H1 (cell line): Measurements from ENCODE around the gene CTNNA3. TPM values are rescaled to one million over a fixed set of nuclear protein-coding genes. Genes with fewer than 3 reads are reported as not detected.

ENCODE experiments used
- CTCF ChIA-PET: fragments of 300-600 bp; sonication (Branson Sonifier 250); formaldehyde crosslinking; loops from one replicate; lab custom pipeline; 2021; ENCODE audit not compliant: partially characterized antibody; lab: Charles Lee
- POLR2A ChIA-PET: fragments of 300-600 bp; sonication (Branson Sonifier 250); formaldehyde crosslinking; loops from one replicate; lab custom pipeline; 2021; ENCODE audit warnings: inconsistent platforms; ENCODE audit not compliant: partially characterized antibody; lab: Charles Lee
- DNase-seq, 2 experiments: peaks; one replicate each; pipeline versions ENCODE4 v3.0.0 to v3.0.0-alpha.2; 2010 to 2022; ENCODE audit warnings: low spot score in 2 of 2, low read depth in 1 of 2, mixed read lengths in 1 of 2
- FAIRE-seq: peaks from 2 replicates; lab custom pipeline; 2011; peaks lifted over from hg19 to GRCh38; lab: Jason Lieb, UNC
- H2AFZ ChIP-seq: 2 replicates; pipeline ENCODE4 v1.8.1; 2012; ENCODE audit warnings: low read length, inconsistent platforms
- H2AK5ac ChIP-seq: 2 replicates; pipeline ENCODE4 v1.6.1; 2013; ENCODE audit warnings: low read depth, low read length
- H2BK120ac ChIP-seq: replicated peaks from 2 replicates; pipeline ENCODE3; 2013; ENCODE audit warnings: low read depth, low read length, inconsistent platforms
- H2BK12ac ChIP-seq: 2 replicates; pipeline ENCODE4 v1.6.1; 2013; ENCODE audit warnings: low read depth, low read length
- H2BK15ac ChIP-seq: 2 replicates; pipeline ENCODE4 v1.6.1; 2013; ENCODE audit warnings: low read length
- H2BK20ac ChIP-seq: 2 replicates; pipeline ENCODE4 v1.6.1; 2013; ENCODE audit warnings: low read length
- H2BK5ac ChIP-seq: 2 replicates; pipeline ENCODE4 v1.6.1; 2013; ENCODE audit warnings: low read depth, low read length
- H3K14ac ChIP-seq: 2 replicates; pipeline ENCODE4 v1.6.1; 2013; ENCODE audit warnings: inconsistent platforms; ENCODE audit not compliant: insufficient read length
- H3K18ac ChIP-seq: 2 replicates; pipeline ENCODE4 v1.6.1; 2013; ENCODE audit warnings: low read length; ENCODE audit errors: extremely low read depth
- H3K23ac ChIP-seq: 2 replicates; pipeline ENCODE4 v1.6.1; 2013; ENCODE audit warnings: inconsistent platforms; ENCODE audit not compliant: insufficient read length
- H3K23me2 ChIP-seq: 2 replicates; pipeline ENCODE4 v1.6.1; 2013; ENCODE audit warnings: low read depth, low read length
- H3K27ac ChIP-seq: 2 replicates; pipeline ENCODE4 v1.6.1; 2011; ENCODE audit warnings: low read depth, low read length, inconsistent platforms
- H3K27me3 ChIP-seq, 4 experiments: replicated peaks in 1 of 4; 1 replicate in 1 of 4; 2 replicates in 3 of 4; pipeline versions ENCODE4 v1.6.1 to v1.8.1; 2011 to 2013; ENCODE audit warnings: low read length in 3 of 4, mild to moderate bottlenecking in 3 of 4, inconsistent platforms in 2 of 4, mixed read lengths in 2 of 4, moderate library complexity in 1 of 4; ENCODE audit not compliant: control insufficient read depth in 3 of 4, insufficient read depth in 3 of 4; ENCODE audit errors: extremely low read depth in 1 of 4
- H3K36me3 ChIP-seq, 4 experiments: 2 replicates each; pipeline versions ENCODE4 v1.6.1 to v1.8.1; 2011 to 2013; ENCODE audit warnings: mild to moderate bottlenecking in 4 of 4, low read length in 3 of 4, moderate library complexity in 2 of 4, control low read depth in 1 of 4, inconsistent platforms in 1 of 4; ENCODE audit not compliant: insufficient read depth in 4 of 4, control insufficient read depth in 2 of 4
- H3K4ac ChIP-seq: replicated peaks from 2 replicates; pipeline ENCODE3; 2013; ENCODE audit warnings: low read length, low read depth, mixed read lengths, inconsistent platforms; ENCODE audit not compliant: insufficient read length
- H3K4me1 ChIP-seq, 4 experiments: replicated peaks in 1 of 4; 1 replicate in 1 of 4; 2 replicates in 3 of 4; pipeline versions ENCODE4 v1.6.1 to v1.8.1; 2011 to 2013; ENCODE audit warnings: low read length in 3 of 4, inconsistent platforms in 2 of 4, mixed read lengths in 1 of 4; ENCODE audit not compliant: insufficient read depth in 4 of 4, control insufficient read depth in 3 of 4
- H3K4me2 ChIP-seq, 2 experiments: 2 replicates each; pipeline versions ENCODE4 v1.6.1 to v1.8.1; 2011 to 2013; ENCODE audit warnings: low read depth in 2 of 2, low read length in 2 of 2, control low read depth in 1 of 2, inconsistent platforms in 1 of 2, mild to moderate bottlenecking in 1 of 2; ENCODE audit not compliant: insufficient read depth in 1 of 2
- H3K4me3 ChIP-seq, 4 experiments: fragments of 200-600, 300-600 bp in 1 of 4; sonication (generic), shearing (Covaris generic), sonication (Bioruptor Twin) in 1 of 4; 2 replicates each; pipeline versions ENCODE4 v1.5.1 to v1.8.1; 2011 to 2016; ENCODE audit warnings: low read length in 4 of 4, low read depth in 3 of 4, control low read depth in 2 of 4, inconsistent platforms in 2 of 4, mild to moderate bottlenecking in 2 of 4, mixed read lengths in 1 of 4, moderate library complexity in 1 of 4; ENCODE audit not compliant: insufficient read depth in 2 of 4; ENCODE audit errors: extremely low read depth in 1 of 4
- H3K56ac ChIP-seq: replicated peaks from 2 replicates; pipeline ENCODE3; 2013; ENCODE audit warnings: low read depth, mild to moderate bottlenecking, mixed read lengths, low read length, inconsistent platforms; ENCODE audit not compliant: insufficient read length
- H3K79me1 ChIP-seq: 2 replicates; pipeline ENCODE4 v1.6.1; 2013; ENCODE audit warnings: low read depth, low read length, control low read depth
- H3K79me2 ChIP-seq, 2 experiments: 2 replicates each; pipeline versions ENCODE4 v1.6.1 to v1.8.1; 2012 to 2013; ENCODE audit warnings: low read length in 2 of 2, mild to moderate bottlenecking in 2 of 2, inconsistent platforms in 1 of 2; ENCODE audit not compliant: insufficient read depth in 2 of 2, control insufficient read depth in 1 of 2
- H3K9ac ChIP-seq, 4 experiments: replicated peaks in 1 of 4; 1 replicate in 1 of 4; 2 replicates in 3 of 4; pipeline versions ENCODE4 v1.6.1 to v1.8.1; 2011 to 2013; ENCODE audit warnings: low read depth in 3 of 4, low read length in 3 of 4, control low read depth in 2 of 4, mild to moderate bottlenecking in 2 of 4, moderate library complexity in 2 of 4, inconsistent platforms in 1 of 4; ENCODE audit errors: extremely low read depth in 1 of 4
- H3K9me3 ChIP-seq, 2 experiments: 2 replicates each; pipeline versions ENCODE4 v1.6.1 to v1.8.1; 2012 to 2013; ENCODE audit warnings: mild to moderate bottlenecking in 2 of 2, moderate library complexity in 2 of 2, control low read depth in 1 of 2, inconsistent platforms in 1 of 2, low read depth in 1 of 2, low read length in 1 of 2, mixed read lengths in 1 of 2; ENCODE audit not compliant: insufficient read depth in 2 of 2
- H4K20me1 ChIP-seq, 2 experiments: replicated peaks in 1 of 2; 2 replicates each; pipeline versions ENCODE3 to v1.8.1; 2011 to 2013; ENCODE audit warnings: inconsistent platforms in 2 of 2, low read length in 2 of 2, mild to moderate bottlenecking in 1 of 2; ENCODE audit not compliant: insufficient read depth in 2 of 2, control insufficient read depth in 1 of 2
- H4K5ac ChIP-seq: 2 replicates; pipeline ENCODE4 v1.6.1; 2013; ENCODE audit warnings: low read length, low read depth, mixed read lengths, inconsistent platforms; ENCODE audit not compliant: insufficient read length
- H4K8ac ChIP-seq: 2 replicates; pipeline ENCODE4 v1.8.0; 2013; ENCODE audit warnings: mild to moderate bottlenecking, moderate library complexity, low read length, inconsistent platforms; ENCODE audit not compliant: insufficient read depth; ENCODE audit errors: extremely low read depth
- H4K91ac ChIP-seq: replicated peaks from 2 replicates; pipeline ENCODE3; 2013; ENCODE audit warnings: low read length, mixed read lengths, inconsistent platforms; ENCODE audit not compliant: insufficient read length
- BACH1 ChIP-seq: IDR thresholded peaks from 2 replicates; pipeline ENCODE4 v1.6.1; 2012; ENCODE audit warnings: low read length, improper control_type of control experiment
- MAFK ChIP-seq: IDR thresholded peaks from 2 replicates; pipeline ENCODE4 v1.6.1; 2012; ENCODE audit warnings: low read depth, mild to moderate bottlenecking, improper control_type of control experiment, low read length
- POLR2A ChIP-seq, 2 experiments: IDR thresholded peaks; 1 replicate in 1 of 2; 2 replicates in 1 of 2; pipeline ENCODE4 v1.6.1; 2011; ENCODE audit warnings: low read depth in 2 of 2, low read length in 2 of 2, mild to moderate bottlenecking in 2 of 2; ENCODE audit errors: control extremely low read depth in 1 of 2
- SP1 ChIP-seq: IDR thresholded peaks from 2 replicates; pipeline ENCODE4 v1.6.1; 2011; ENCODE audit warnings: low read depth, low read length
- SUZ12 ChIP-seq: fragments of 200-600 bp; sonication (generic); IDR thresholded peaks from 2 replicates; pipeline ENCODE4 v1.6.1; 2012; ENCODE audit warnings: mild to moderate bottlenecking, inconsistent platforms, low read length, moderate library complexity, mixed read lengths
- TBP ChIP-seq: IDR thresholded peaks from 2 replicates; pipeline ENCODE4 v1.6.1; 2011; ENCODE audit warnings: low read depth, low read length, improper control_type of control experiment
- WGBS, 2 experiments: shearing (Covaris generic) in 1 of 2; methylation state at CpG; one replicate each; pipeline versions ENCODE4 v1.1.6 to v1.1.7; 2013 to 2015; ENCODE audit warnings: low lambda C conversion rate in 2 of 2, mixed read lengths in 2 of 2, inconsistent platforms in 1 of 2, low coverage in 1 of 2, missing lambda C conversion rate in 1 of 2; ENCODE audit not compliant: insufficient replicate concordance in 2 of 2, insufficient coverage in 1 of 2, insufficient read length in 1 of 2; ENCODE audit errors: extremely low coverage in 1 of 2, missing lambda C conversion rate in 1 of 2; 5-methylcytosine and 5-hydroxymethylcytosine counted together
- polyA plus RNA-seq, 7 experiments: library from polyadenylated mRNA; depleted of rRNA in 3 of 7; stranded (reverse) in 5 of 7; unstranded in 2 of 7; fragments of >200 nt in 5 of 7; fragments of 200-250 nt in 2 of 7; gene quantifications; 1 replicate in 5 of 7; 2 replicates in 1 of 7; 4 replicates in 1 of 7; pipeline versions ENCODE4 v1.2.1 to v1.2.3, GENCODE V29; 2011 to 2013; ENCODE audit warnings: missing spikeins in 2 of 7, mixed read lengths in 2 of 7
- total RNA-seq: library from RNA; stranded (reverse); fragmentation: NEBNext Ultra II Directional; extraction: Animal tissue kit (Norgen Biotek cat#: 25700); gene quantifications from 2 replicates; pipeline ENCODE4 v1.2.1, GENCODE V29; 2021
- TF ChIP-seq, protein P1 (sequence below): IDR thresholded peaks from 2 replicates; pipeline ENCODE4 v1.6.1; 2011; ENCODE audit warnings: low read length, improper control_type of control experiment

The CTNNA3 gene
- total and polyA plus RNA-seq, 2 of the 8 experiments (the other 6 are each of a cell fraction or from before 2014, with no cell fraction given) = 1.3 to 1.5 TPM

GRCh38 chr10:66414943-66415342 lies 1281.1 kb downstream of the CTNNA3 start:
- Histone ChIP-seq H3K4me1 (no peaks in the 10 kb centered on the region), H3K4me3 (no peak overlapping the region), H3K27ac (no peak overlapping the region), H3K56ac (no peak overlapping the region), H3K9ac (no peak overlapping the region), H3K27me3 (no peaks in the 10 kb centered on the region), H2BK15ac (no peak overlapping the region), H4K20me1 (no peaks in the 10 kb centered on the region), H3K14ac (no peak overlapping the region), H3K79me1 (no peaks in the 10 kb centered on the region), H2BK5ac (no peak overlapping the region), H3K4me2 (no peak overlapping the region), H3K18ac (no peak overlapping the region), H3K4ac (no peak overlapping the region), H4K8ac (no peak overlapping the region), H3K79me2 (no peaks in the 10 kb centered on the region), H2BK12ac (no peak overlapping the region), H2BK20ac (no peak overlapping the region), H3K23me2 (no peaks in the 10 kb centered on the region), H3K36me3 (no peaks in the 10 kb centered on the region), H2BK120ac (no peak overlapping the region), H4K91ac (no peak overlapping the region), H3K9me3 (no peaks in the 10 kb centered on the region), H3K23ac (peak overlapping the region; percentile 38), H2AFZ (no peak overlapping the region), H2AK5ac (no peak overlapping the region), H4K5ac (no peak overlapping the region)
- ChIA-PET POLR2A (no interaction called here), CTCF (no interaction called here)
- TF ChIP-seq BACH1 (no peak), SUZ12 (no peak), POLR2A (IDR thresholded peaks at IDR 0.05; ENCODE audit: control extremely low read depth in 1 of 2, low read depth in 2 of 2, low read length in 2 of 2) (no peak), SP1 (no peak), MAFK (no peak), TBP (no peak)
- TF ChIP-seq, protein P1, sequence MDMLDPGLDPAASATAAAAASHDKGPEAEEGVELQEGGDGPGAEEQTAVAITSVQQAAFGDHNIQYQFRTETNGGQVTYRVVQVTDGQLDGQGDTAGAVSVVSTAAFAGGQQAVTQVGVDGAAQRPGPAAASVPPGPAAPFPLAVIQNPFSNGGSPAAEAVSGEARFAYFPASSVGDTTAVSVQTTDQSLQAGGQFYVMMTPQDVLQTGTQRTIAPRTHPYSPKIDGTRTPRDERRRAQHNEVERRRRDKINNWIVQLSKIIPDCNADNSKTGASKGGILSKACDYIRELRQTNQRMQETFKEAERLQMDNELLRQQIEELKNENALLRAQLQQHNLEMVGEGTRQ = no peak
- FAIRE-seq (no peak), DNase-seq (no peak)
- WGBS, 2 experiments = 95% methylated on average over 2 of the region's 2 CpGs; no CpG with 5 or more reads in 1 of the 2 experiments
